OCI-LY1 (cell line): ENCODE data around the gene MAN1A1.

Experiments
- H2AFZ ChIP-seq: fragments of 200-600 bp; sonication (generic), shearing (Covaris generic); 2 replicates; pipeline ENCODE4 v1.6.0; 2014; ENCODE audit warnings: antibody characterized with exemption, mild to moderate bottlenecking, low read length
- H3F3A ChIP-seq: fragments of 200-600 bp; sonication (generic), shearing (Covaris generic); 2 replicates; pipeline ENCODE4 v1.6.0; 2014; ENCODE audit warnings: mild to moderate bottlenecking, antibody characterized with exemption, low read length, moderate library complexity; ENCODE audit not compliant: insufficient read depth
- H3K27ac ChIP-seq: fragments of 200-600 bp; sonication (generic); 2 replicates; pipeline ENCODE4 v1.5.1; 2014; ENCODE audit warnings: low read length, mixed run types, mild to moderate bottlenecking, low read depth; ENCODE audit not compliant: poor library complexity, severe bottlenecking
- H3K27me3 ChIP-seq: fragments of 200-600 bp; sonication (generic); 2 replicates; pipeline ENCODE4 v1.6.0; 2014; ENCODE audit warnings: antibody characterized with exemption, mild to moderate bottlenecking, low read length, moderate library complexity; ENCODE audit not compliant: insufficient read depth
- H3K36me3 ChIP-seq: fragments of 200-600 bp; sonication (generic); 2 replicates; pipeline ENCODE4 v1.6.1; 2014; ENCODE audit warnings: mild to moderate bottlenecking, antibody characterized with exemption, low read length, moderate library complexity, mixed read lengths; ENCODE audit not compliant: insufficient read depth
- H3K4me1 ChIP-seq: fragments of 200-600 bp; sonication (generic); 2 replicates; pipeline ENCODE4 v1.5.1; 2014; ENCODE audit warnings: mild to moderate bottlenecking, low read length, moderate library complexity; ENCODE audit not compliant: insufficient read depth, severe bottlenecking
- H3K4me2 ChIP-seq: fragments of 200-600 bp; sonication (generic), shearing (Covaris generic); 2 replicates; pipeline ENCODE4 v1.6.1; 2014; ENCODE audit warnings: low read length
- H3K4me3 ChIP-seq: fragments of 200-600 bp; sonication (generic); 2 replicates; pipeline ENCODE4 v1.5.1; 2014; ENCODE audit warnings: low read length, low read depth, mild to moderate bottlenecking, mixed read lengths; ENCODE audit not compliant: poor library complexity, severe bottlenecking
- H3K79me2 ChIP-seq: fragments of 200-600 bp; shearing (Covaris generic); 2 replicates; pipeline ENCODE4 v1.6.1; 2016; ENCODE audit warnings: mixed run types, low read length, mixed read lengths; ENCODE audit not compliant: insufficient read depth
- H3K9ac ChIP-seq: fragments of 200-600 bp; sonication (generic), shearing (Covaris generic); 2 replicates; pipeline ENCODE4 v1.6.1; 2014; ENCODE audit warnings: mild to moderate bottlenecking, low read length, mixed read lengths
- H3K9me2 ChIP-seq: fragments of 200-600 bp; sonication (generic), shearing (Covaris generic); 2 replicates; pipeline ENCODE4 v1.6.1; 2014; ENCODE audit warnings: low read depth, mild to moderate bottlenecking, low read length, mixed read lengths
- H3K9me3 ChIP-seq: fragments of 200-600 bp; shearing (Covaris generic); 2 replicates; pipeline ENCODE4 v1.6.1; 2014; ENCODE audit warnings: low read length, mixed read lengths
- H4K20me1 ChIP-seq: fragments of 200-600 bp; sonication (generic), shearing (Covaris generic); 2 replicates; pipeline ENCODE4 v1.6.0; 2016; ENCODE audit warnings: mild to moderate bottlenecking, low read length; ENCODE audit not compliant: insufficient read depth
- CTCF ChIP-seq: fragments of 200-600 bp; sonication (generic), shearing (Covaris generic); IDR thresholded peaks from 2 replicates; pipeline ENCODE4 v1.5.1; 2017; ENCODE audit warnings: mild to moderate bottlenecking, antibody characterized with exemption, low read length, moderate library complexity, mixed read lengths
- EZH2 ChIP-seq: fragments of 200-600 bp; sonication (generic), shearing (Covaris generic); IDR thresholded peaks from 2 replicates; pipeline ENCODE4 v1.8.0; 2017; ENCODE audit warnings: borderline replicate concordance, mixed run types, mild to moderate bottlenecking, antibody characterized with exemption, low read length, moderate library complexity, mixed read lengths

Gene MAN1A1

DNA sequence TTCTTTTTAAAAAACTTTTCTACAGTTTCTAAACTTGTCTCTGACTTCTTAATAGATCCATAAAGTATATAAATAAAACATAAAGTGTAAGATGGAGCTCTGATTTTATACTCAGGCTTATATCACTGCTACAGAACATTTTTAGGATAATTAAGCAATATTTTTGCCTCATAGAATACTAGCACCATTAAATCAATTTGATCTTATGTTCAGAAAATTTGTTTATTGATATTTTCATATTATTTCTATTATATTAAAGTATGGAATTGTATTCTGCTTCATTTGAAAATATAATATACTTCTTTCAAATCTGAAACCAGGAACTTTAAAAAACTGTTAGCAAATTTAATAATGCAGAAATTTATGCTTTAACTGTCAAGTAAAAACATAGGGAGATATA, 106.5 kb downstream of the MAN1A1 start:
- H3K4me2 ChIP-seq = no peak overlapping the region
- no peak overlapping the region for H2AFZ ChIP-seq
- H3K4me3 ChIP-seq = no peak overlapping the region
- no peaks in the 10 kb centered on the region for H3K79me2 ChIP-seq
- no peaks in the 10 kb centered on the region for H3K9me3 ChIP-seq
- no peaks in the 10 kb centered on the region for H3F3A ChIP-seq
- TF ChIP-seq EZH2 (no peak), CTCF (no peak)
- H3K9ac ChIP-seq = no peak overlapping the region
- peaks cover 6% of the 10 kb centered on the region for H3K4me1 ChIP-seq
- H3K27ac ChIP-seq = no peak overlapping the region
- H3K9me2 ChIP-seq = no peaks in the 10 kb centered on the region
- no peaks in the 10 kb centered on the region for H4K20me1 ChIP-seq
- 0 out of 2 replicates have a peak, but pooled peaks cover 3% of the 10 kb centered on the region for H3K36me3 ChIP-seq
- H3K27me3 ChIP-seq = no peaks in the 10 kb centered on the region

DNA sequence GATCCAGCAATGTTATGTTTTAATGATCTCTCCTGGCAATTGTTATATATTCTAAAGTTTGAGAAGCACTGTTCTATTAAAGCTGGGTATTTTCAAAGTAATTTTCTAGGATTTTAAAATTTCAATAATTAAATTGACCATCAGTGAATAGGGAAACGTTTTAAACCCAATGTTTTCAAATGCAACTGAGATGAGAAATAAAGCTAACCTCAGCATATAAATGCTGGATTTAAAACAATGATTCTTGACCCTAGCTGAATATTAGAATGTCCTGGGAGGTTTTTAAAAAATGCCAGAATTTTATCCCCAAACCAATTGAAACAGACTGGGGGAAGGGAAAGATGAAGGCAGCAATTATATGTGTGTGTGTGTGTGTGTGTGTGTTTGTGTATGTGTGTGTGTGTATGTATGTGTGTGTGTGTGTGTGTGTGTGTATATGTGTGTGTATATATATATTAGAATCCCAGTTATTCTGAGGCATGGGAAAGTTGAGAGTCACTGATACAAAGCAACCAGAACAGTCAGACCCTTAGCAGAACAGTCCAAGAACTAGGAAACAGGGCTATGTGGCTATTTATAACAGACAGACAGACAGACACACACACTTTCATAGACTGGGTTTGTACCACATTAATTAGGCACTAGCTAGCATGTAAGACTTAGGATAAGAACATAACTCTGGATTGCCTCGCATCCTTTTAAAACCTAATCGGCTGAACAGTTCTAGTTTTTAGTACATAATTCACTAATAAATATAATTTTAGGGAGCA, 107.8 kb downstream of the MAN1A1 start:
- H3K27me3 ChIP-seq = no peaks in the 10 kb centered on the region
- no peak overlapping the region for H2AFZ ChIP-seq
- H3K4me1 ChIP-seq = peaks cover 6% of the 10 kb centered on the region
- no peaks in the 10 kb centered on the region for H3K9me2 ChIP-seq
- H4K20me1 ChIP-seq = no peaks in the 10 kb centered on the region
- no peaks in the 10 kb centered on the region for H3K9me3 ChIP-seq
- H3K27ac ChIP-seq = no peak overlapping the region
- TF ChIP-seq EZH2 (no peak), CTCF (no peak)
- H3K4me2 ChIP-seq = no peak overlapping the region
- no peak overlapping the region for H3K4me3 ChIP-seq
- no peaks in the 10 kb centered on the region for H3K79me2 ChIP-seq
- 0 out of 2 replicates have a peak, but pooled peaks cover 3% of the 10 kb centered on the region for H3K36me3 ChIP-seq
- no peaks in the 10 kb centered on the region for H3F3A ChIP-seq
- H3K9ac ChIP-seq = no peak overlapping the region

GRCh38 chr6:119241111-119241465, 108.5 kb downstream of the MAN1A1 start:
- H3K27me3 ChIP-seq = no peaks in the 10 kb centered on the region
- no peak for TF ChIP-seq EZH2
- no peak for TF ChIP-seq CTCF
- no peak overlapping the region for H2AFZ ChIP-seq
- H3K27ac ChIP-seq = no peak overlapping the region
- H3K4me2 ChIP-seq = no peak overlapping the region
- no peak overlapping the region for H3K4me3 ChIP-seq
- no peaks in the 10 kb centered on the region; the same call in 1 of the 2 replicates for H3K36me3 ChIP-seq
- H3K79me2 ChIP-seq = no peaks in the 10 kb centered on the region
- no peaks in the 10 kb centered on the region for H4K20me1 ChIP-seq
- no peaks in the 10 kb centered on the region for H3K9me3 ChIP-seq
- H3K9ac ChIP-seq = no peak overlapping the region
- H3K9me2 ChIP-seq = no peaks in the 10 kb centered on the region
- no peaks in the 10 kb centered on the region for H3F3A ChIP-seq
- peaks cover 6% of the 10 kb centered on the region for H3K4me1 ChIP-seq
